ENCODE data around the gene NECTIN1.

Gene NECTIN1

DNA sequence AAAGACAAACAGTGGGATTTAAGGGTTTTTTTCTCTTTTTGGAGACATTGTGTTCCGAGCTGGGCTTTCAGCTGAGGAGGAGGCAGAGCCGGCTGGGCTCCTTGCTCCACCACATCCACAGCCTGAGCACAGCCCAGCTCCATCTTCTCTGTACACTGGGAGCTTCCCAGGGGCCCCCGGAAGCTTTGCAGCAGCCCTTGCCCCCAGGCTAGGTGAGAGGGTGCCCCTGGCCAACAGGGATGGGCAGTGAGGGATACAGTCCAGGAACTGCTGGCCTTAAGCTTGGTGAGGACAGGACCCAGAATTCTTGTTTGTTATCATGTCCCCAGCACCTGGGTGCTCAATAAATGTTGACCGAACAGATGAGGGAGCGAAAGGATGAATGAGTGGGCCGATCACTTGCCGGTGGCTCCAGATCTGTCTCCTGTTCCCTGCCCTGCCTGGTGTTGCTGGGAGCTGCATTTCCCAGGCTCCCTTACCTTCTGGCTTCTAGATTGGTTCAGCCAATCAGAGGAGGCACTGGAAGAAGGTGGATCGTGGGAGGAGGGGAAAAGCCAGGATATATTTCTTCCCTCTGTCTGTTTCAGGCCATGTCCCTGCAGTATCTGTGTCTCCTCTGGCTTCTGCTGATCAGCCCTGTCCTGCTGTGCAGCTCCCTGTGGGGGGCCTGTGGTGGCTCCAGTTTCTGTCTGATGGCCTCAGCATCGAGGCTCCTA, 26.5 kb upstream of the NECTIN1 start:
- no peak for DNase-seq

DNA sequence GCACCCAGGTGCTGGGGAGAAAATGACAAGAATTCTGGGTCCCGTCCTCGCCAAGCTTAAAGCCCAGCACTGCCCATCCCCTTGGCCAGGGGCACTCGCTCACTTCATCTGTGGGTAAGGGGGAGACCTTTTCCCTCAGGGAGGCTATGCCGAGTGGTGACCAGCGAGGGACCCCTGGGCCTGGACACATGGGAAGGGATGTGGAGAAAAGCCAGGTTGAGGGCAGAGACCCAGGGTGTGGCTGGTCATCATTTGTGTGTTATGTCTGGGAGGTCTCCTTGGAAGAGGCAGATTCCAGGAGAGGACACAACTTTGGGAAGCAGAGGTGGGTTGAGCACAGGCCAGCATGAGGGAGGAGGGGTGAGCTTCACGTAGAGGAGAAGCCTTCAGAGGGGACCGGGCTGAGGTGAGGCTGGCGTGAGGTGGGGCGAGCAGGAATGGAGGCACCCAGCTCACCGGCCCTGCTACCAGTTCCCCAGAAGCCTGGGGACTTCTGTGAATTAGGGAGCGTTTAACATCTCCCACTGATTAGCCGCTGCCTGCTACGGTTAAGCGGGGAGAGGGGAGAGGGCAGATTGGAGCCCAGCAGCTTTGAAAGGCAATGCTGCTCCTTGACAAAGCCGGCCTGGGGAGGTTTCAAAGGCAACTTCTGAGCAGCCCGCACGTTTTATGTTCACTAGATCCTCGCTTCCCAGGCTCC, 25.8 kb upstream of the NECTIN1 start:
- DNase-seq: no peak

DNA sequence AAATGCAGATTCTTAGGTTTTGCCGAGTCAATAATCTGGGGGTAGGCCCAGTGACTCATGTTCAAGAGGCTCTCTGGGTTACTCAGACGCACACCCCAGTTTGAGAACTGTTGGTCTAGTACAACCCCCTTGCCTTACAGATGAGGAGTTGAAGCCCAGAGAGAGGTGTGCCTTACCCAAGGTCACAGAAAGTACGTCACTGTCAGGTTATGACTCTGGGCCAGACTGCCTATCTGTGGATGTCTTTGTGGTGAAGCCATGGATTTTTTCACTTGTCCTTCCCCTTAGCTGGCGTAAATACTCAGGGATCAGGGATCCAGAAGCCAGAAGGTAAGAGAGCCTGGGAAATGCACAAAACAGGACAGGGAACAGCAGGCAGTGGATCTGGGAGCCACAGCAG, 25.2 kb upstream of the NECTIN1 start:
- no peak for DNase-seq

DNA sequence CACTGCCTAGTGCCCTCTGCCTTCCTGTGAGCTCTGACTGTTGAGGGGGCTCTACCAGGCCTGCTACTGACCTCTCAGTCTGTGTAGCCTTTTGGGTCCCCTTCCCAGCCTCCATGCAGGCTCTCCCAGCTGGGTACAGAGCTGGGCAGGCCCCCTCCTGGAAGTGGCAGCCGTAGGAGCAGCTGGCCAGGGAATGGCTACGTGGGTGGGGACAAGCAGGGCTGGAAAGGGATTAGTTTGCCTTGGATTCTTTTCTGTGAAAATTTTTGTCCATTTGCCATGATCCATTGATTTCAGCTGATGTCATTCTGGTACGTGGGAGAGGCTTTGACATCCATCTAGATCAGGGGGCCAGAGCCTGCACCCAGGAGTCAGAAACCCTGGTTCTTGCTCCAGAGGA, 23.9 kb upstream of the NECTIN1 start:
- DNase-seq: no peak

- DNase-seq: no peak
These were observed 23.4 kb upstream of the NECTIN1 start for GRCh38 chr11:119752345-119752871.

DNA sequence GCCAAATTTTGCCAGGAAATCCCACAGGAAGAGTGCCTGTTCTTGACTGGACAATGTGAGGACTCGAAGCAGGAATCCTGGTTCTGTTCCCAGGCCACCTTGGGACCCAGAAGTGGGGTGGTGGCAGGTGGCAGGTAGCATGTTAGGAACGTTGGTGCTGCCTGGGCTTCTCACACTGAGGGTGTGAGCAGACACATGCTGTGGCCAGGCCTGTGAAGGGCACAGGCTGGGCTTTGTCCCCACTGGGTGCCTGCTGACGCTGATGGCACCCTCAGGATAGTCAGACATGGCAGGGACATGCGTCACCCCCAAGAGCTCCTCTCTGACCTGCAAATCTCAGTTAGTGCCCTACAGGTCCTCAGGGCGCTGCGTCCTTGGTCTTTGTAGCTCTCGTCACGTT, 21.1 kb upstream of the NECTIN1 start:
- no peak for DNase-seq

DNA sequence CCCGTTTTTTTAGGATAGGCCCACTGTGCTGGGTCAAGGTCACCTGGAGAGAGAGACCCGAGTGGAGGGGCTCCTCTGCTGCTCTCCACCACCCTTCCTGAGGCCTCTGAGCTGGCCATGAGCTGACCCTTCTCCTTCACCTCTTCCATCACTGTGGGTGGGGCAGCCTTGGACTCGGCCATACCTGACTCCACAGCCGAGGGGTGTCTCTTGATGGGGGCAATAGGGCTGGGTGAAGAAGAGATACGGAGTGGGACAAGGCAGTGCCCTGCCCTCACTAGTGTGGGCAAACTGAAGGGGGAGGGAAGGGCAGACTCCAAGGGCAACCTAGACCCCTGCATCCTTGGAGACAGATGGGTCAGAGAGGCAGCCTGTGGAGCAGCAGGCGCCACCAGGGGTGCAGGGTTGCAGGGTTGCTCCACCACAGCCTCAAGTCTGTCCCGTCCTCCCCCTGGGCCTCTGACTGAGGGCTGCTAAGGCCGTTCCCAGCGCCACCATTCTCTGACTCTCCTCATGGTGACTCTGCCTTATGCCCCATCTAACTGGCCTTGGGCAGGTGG, 20.1 kb upstream of the NECTIN1 start:
- DNase-seq: no peak

DNA sequence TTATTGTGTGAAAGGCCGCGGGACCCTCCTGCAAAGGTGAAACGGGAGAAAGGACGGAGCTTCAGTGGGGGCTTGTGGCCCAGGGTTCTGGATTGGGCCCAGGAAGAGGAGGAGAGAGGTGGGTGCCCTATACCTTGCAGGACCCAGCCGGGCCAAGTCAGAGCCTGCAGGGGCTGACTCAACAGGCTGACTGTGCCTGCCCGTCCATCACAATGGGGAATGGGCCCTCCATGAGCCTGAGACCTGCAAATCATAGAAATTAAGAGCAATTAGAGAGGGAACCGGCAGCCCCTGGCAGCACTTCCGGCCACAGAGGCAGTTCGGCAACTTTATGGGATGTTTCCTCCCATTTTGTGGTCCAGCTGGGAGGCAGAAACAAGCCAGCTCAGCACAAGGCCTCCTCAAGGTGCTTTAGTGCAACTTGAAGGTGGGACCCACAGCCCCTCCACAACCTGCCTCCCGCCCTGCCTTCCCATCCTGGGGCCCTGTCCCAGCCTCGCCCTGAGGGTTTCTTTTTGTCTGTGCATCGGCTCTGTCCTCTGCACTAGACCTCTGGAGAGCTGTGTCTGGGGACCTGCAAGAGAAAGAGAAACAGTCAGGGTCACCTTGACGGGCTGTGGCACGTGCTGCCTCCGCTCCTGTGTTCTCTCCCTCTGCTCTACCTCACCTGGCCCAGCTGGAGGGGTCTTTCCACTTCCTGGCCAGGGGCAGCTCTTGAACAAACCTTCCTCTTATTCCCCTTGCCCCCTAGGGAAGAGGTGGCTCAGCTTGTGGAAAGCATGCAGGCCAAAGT, 19.1 kb upstream of the NECTIN1 start:
- no peak for DNase-seq

GRCh38 chr11:119745776-119746535, 17.0 kb upstream of the NECTIN1 start:
- no peak for DNase-seq

GRCh38 chr11:119745112-119745511, 16.1 kb upstream of the NECTIN1 start:
- no peak for DNase-seq

DNA sequence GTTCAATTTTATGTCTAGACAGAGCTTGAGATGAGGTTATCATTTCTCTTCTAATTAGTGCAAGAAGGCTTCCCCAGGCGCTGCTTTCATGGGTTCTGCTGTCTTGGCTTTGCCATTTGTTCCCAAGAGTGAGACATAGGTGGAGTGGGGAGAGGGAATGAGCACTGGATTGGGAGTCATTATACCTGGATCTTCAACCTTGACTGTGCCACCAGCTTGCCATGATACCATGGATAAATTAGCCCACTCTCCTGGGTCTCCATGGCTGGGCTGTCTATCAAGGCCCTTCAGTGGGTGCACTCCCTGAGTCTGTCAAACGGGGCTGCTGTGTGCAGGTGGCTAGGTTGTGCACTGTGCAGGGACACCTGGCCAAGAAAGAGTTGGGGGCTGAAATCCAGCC, 15.6 kb upstream of the NECTIN1 start:
- DNase-seq: no peak

DNA sequence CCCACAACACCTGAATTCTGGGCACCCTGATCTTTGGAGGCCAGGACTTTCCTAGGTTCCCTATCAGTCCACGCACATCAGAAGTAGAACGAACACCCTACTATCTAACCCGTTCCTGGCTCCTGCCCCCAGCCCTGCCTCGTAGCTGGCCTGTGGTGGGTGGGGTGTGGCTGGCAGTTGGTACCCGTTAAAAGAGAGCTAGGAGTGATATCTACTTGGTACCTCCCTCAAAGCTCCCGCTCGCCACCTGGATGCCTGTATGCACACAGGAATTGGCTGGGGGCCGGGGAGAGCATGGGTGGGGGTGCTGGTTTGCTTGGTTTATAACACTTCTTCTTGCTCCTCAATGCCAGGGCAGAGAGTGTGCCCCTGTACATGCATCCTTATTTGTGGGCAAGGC, 14.0 kb upstream of the NECTIN1 start:
- no peak for DNase-seq

- DNase-seq: no peak
These were observed 13.4 kb upstream of the NECTIN1 start for GRCh38 chr11:119742263-119742861.

GRCh38 chr11:119741369-119742262, 12.6 kb upstream of the NECTIN1 start:
- DNase-seq: peak; percentile 20

DNA sequence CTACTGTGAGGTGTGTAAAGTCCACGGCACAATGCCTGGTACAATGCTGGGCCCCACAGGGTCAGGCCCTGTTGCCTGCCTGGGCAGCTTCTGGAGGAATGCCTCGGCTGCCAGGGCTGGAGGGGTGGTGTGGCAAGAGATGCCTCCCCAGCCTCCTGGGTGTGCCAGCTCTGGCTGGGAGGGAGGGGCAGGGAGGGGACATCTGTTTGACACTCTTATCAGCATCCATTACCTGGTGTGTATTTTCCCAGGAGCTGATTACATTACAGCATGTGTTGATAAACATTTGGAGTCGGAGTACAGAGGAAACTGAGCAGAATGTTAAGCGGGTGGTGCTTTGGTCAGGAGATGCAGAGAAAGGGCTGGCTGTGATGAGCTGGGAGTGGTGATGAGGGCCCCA, 11.0 kb upstream of the NECTIN1 start:
- DNase-seq: no peak

GRCh38 chr11:119739021-119739703, 10.2 kb upstream of the NECTIN1 start:
- no peak for DNase-seq

GRCh38 chr11:119738059-119738439, 9.0 kb upstream of the NECTIN1 start:
- no peak for DNase-seq

DNA sequence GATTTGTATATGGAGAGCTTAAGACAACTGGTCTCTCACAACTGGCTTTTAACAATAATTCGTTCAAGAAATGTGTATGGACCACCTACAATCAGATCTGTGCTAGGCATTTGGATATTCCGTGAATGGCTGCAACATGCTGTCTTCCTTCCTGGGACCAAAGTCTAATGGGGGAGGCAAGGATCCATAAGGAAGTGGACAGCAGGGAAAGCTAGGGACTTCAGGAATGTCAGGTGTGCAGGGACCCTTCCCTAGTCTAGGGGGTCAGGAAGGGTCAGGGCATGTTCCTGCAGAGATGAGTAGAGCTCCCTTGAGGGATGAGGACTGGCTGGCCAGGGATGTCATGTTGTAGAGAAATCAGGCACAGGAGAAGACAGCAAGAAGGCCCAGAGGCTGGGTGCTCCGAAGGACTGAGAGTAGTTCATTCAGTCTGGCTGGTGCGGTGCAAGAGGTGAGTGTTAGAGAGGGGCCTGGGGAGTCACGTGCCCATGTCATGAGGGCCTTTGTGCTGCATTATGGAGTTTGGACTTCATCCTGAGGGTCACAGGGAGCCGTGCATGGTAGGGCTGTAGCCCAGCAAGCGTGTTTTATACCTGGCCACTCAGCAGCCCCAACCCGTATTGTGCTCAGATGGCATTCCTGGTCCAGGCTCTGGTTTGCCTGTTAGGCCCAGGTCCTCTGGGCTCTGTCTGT, 8.5 kb upstream of the NECTIN1 start:
- DNase-seq: no peak

GRCh38 chr11:119734788-119735187, 5.8 kb upstream of the NECTIN1 start:
- no peak for DNase-seq

All from central memory CD4-positive, alpha-beta T cell (primary cell).